ENCODE results near the gene TOPORS.

GRCh38 chr9:32565967-32566366 lies 13.6 kb upstream of the TOPORS start:
- TF ChIP-seq POLR2A (IDR thresholded peaks at IDR 0.05) (no peak), CTCF (IDR thresholded peaks at IDR 0.05) (no peak)
